ENCODE results near the gene FAM240A. TPM values are rescaled to one million over a fixed set of nuclear protein-coding genes. Genes with fewer than 3 reads are reported as not detected.

The FAM240A gene
- total RNA-seq, 1 donor from 2014 or later, result not detected

- intact Hi-C loops (cut with DNase I), result no loop called here
- ATAC-seq (no peak), DNase-seq (ENCODE audit: missing footprints) (no peak)
These were observed 42.9 kb downstream of the FAM240A start for GRCh38 chr3:46655271-46655670.

DNA sequence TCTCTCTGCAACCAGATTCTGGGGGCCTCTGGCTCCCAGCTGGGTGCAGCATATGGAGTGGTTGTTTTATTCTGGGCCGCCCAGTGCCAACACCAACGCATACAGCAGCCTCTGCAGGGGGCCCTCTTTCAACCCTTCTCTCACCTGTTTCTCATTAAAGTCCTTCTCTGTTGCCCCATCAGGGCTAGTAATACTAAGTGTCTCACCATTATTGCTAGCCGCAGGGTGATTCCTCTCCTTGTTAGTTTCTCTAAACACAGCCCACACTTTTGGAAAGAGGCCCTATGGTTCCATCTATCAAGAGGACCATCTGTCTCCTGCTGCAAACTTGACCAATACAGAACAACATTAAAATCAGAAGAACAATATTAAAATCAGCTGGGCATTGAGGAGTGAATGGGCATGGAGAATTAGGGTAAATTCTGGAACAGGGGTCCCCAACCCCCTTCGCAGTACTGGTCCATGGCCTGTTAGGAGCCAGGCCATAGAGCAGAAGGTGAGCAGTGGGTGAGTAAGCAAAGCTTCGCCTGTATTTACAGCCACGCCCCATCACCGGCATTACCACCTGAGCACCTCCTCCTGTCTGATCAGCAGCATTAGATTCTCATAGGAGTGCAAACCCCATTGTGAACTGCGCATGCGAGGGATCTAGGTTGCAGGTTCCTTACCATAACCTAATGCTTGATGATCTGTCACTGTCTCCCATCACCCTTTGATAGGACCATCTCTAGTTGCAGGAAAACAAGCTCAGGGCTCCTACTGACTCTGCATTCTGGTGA is 44.6 kb downstream of the FAM240A start:
- no peak for ATAC-seq
- intact Hi-C loops (cut with DNase I), result no loop called here
- no peak for DNase-seq (ENCODE audit: missing footprints)

GRCh38 chr3:46659285-46659684 is 47.0 kb downstream of the FAM240A start:
- no peak for ATAC-seq
- intact Hi-C loops (cut with DNase I), result no loop called here

GRCh38 chr3:46660003-46660402 is 47.7 kb downstream of the FAM240A start:
- DNase-seq (ENCODE audit: missing footprints), result no peak
- no peak for ATAC-seq
- intact Hi-C loops (cut with DNase I), result no loop called here

More at GRCh38 chr3:46659285-46659684, 47.0 kb downstream of the FAM240A start:
- DNase-seq (ENCODE audit: missing footprints), result no peak

DNA sequence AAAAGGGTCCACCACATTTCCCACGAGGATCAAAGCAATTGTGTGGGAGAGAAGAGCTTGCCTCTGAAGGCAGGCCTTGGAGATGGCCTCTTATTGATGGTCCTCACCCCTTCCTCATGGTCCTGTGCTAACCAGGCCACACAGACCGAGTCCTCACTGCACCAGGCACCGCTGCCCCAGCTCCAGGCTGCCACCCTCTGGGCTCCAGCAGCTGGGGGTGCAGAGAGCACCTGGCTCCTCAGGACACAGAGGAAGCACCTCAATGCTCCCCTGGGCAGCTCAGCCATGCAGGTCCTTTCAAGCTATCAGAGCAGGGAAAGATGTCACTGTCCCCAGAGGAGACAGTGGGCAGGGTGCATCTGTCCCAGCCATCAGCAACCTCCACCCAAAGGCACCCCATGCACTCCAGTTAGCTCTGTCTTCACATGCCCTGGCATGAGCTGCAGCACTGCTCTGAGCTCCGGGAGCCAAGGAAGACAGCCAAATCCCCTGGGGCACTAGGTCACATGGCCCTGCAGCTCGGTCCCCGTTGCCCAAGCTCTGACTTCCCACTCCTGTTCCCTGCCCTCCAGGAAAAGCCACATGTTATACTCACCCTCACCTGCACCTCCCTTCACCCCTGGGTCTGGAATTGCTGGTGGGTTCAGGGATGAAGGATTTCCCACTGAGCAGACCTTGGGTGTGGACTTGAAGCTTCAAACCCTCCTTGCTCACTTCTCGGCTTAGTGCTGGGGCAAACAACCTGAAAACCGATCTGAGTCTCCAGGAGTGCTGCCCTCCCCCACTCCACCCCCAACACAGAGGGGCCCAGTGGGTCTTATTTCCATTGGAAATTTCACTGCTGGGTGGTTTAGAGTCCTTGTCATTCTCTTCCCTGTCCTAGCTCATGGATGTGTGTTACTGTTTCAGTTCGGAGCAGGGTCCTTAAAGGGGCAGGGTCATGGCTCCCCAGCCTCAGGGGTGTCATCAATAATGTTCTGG is 48.5 kb downstream of the FAM240A start:
- intact Hi-C loops (cut with DNase I), result no loop called here

GRCh38 chr3:46661776-46662766 is 49.7 kb downstream of the FAM240A start:
- no peak for DNase-seq (ENCODE audit: missing footprints)
- intact Hi-C loops (cut with DNase I), result no loop called here
- no peak for ATAC-seq

More for the DNA sequence above, 48.5 kb downstream of the FAM240A start:
- ATAC-seq, result peak; percentile 73
- no peak for DNase-seq (ENCODE audit: missing footprints)

GRCh38 chr3:46662771-46663551 is 50.6 kb downstream of the FAM240A start:
- DNase-seq (ENCODE audit: missing footprints) (no peak), ATAC-seq (no peak)
- intact Hi-C loops (cut with DNase I), result no loop called here

DNA sequence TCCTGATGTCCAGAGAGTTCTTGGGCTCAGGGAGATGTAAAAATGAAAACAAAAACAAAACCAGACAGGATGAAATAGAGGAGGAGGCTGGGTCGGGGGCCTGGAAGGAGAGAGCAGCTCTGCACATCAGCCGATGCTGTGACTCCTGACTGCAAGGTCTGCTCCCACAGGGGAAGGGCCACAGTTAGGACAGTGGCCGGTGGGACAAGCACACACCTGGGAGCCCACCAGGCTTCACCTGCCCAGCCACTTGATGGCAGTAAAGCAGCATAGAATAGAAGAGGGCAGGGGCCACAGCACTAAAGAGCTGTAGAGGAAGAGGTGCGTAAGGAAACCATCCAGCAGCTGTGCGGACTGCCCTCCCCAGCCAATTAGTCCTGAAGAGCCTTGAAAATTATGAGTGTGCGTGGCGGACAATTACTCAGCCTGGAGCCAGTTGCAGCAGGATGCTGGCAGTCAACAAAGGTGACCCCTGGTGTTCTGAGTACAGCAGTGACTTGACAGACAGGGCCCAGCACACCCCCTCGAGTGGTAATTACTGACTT is 51.3 kb downstream of the FAM240A start:
- intact Hi-C loops (cut with DNase I), result loop anchor here (1.0 kb wide), 1 partner anchor 99 kb away; no protein-coding TSS in a partner anchor
- ATAC-seq (peak; percentile 14), DNase-seq (ENCODE audit: missing footprints) (no peak)

DNA sequence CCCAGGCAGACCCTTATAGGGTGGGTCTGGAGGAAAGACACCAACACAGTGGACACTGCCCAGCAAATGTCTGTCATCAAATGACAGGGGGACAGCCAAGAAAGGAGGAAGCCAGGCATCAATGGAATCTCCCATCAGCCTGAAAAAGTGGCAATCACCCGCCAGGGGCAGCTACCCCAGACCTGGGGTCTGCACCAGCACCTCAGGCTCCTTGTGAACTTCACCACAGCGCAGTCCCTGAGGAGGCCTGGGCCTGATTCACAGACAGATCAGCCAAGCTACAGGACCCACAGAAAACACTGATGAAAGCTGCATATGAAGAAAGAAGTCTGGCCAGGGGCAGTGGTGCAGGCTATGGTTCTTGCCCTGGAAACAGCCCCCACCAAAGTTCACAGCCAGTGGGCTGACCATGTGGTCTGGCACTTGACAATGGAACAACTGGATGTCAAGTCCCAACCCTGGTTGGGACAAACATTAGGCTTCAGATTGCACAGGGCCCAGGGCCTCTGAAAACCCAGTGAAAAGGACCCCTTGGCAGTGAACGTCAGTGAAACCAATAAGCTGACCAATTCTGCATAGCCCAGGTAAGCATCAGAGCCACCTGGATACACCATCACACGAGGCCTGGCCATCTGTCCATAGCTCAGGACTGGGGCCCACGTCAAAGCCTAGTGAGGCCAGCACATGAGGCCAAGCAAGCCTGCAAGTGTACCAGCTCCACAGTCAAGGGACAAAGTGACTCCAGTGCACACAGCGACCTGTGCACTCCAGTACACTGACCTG is 52.1 kb downstream of the FAM240A start:
- intact Hi-C loops (cut with DNase I), result loop anchor here (1.0 kb wide), 1 partner anchor 100 kb away; no protein-coding TSS in a partner anchor
- ATAC-seq, result no peak
- DNase-seq (ENCODE audit: missing footprints), result no peak

DNA sequence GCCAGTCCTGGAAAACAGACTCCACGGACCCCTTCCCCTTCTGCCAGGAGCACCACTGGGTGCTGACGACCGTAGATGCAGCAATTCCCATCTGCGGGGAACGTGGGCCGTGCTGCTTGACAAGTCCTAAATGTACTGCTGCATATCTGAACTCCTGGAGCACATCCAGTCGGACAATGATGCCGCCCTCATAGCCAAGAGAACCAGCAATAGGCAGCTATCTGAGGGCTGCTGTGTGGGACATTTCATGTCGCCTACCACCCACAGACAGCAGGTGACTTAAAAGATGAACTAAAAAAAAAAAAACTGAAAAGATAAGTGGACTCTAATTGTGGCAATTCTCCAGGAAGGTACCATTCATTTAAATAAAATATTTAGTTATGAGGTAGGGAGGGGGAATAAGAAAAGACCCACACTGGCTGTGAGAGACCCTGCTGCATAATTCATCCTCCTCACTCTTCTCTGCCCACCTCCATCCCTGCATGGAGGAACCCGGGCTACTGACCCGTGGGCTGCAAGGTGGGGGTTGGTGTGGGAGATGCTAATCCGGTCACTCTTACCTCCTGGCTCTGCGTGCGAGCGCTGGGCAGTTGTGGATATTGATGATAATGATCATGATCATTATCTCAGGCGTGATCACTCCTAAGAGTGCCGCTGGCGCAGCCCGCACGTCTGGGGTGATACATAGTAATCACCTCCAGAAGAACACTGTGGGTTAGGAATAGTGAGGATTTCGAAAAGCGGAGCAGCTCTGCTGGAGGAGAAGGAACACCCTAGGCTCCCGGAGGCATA is 52.8 kb downstream of the FAM240A start:
- peak; percentile 42 for ATAC-seq
- intact Hi-C loops (cut with DNase I), result loop anchor here (1.0 kb wide), 1 partner anchor 101 kb away; no protein-coding TSS in a partner anchor
- DNase-seq (ENCODE audit: missing footprints), result no peak

DNA sequence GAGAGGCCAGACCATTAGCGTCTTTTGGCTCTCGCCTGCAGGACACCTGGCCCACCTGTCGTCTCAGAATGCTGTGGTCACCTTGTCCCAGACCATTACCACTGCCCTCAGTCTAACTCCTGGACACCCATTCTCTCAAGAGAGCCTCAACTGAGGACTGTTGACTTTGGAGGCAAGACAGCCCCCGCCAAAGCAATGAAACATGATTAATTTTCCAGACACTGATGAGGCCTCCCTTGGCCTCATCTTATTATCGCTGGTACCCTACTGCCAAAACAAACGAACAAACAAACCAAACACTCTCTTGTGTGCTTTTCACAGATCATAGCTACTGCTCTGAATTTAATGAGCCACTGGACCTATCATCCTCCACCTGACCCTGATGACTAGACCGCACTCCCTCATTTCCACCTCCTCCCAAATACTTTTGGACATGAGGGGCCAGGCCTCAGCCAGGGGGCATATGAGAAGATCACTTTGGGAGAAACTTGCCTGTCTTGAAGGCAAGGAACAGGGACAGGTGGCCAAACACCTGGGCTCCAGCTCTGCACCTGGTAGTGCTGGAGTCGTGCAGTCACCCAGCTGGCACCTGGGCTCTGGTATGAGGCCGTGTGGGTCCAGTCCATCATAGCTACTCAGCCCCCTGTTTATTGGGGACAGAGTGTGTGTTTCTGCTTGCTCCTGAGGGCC is 53.6 kb downstream of the FAM240A start:
- intact Hi-C loops (cut with DNase I), result no loop called here
- ATAC-seq (no peak), DNase-seq (ENCODE audit: missing footprints) (no peak)

GRCh38 chr3:46666453-46666845 is 54.1 kb downstream of the FAM240A start:
- no peak for DNase-seq (ENCODE audit: missing footprints)
- intact Hi-C loops (cut with DNase I), result no loop called here
- peak; percentile 51 for ATAC-seq

DNA sequence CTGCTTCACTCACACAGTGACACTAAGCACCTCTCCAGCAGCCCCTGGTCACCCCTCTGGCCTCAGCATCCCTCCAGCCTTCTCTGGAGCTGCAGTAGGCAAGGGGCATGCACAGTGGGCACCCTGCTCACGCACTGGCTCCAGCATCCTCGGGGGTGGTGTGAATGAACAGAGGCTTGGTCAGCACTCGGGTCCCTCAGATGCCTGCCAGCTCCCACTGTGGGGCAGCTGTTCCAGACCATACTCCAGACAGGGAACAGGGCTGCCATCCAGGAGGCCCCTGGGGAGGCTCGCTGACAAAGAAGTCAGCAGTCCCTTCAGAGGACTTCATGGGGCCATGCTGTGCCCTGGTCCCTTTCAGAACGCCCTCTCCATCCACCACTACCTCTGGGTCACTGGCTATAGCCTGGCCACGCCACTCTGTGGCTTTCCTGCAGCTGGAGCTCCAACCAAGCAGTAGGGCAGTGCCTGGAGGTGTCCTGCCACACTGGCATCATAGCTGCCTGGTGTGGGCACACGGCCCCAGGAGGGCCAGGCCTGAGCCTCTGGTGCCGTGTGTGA is 54.8 kb downstream of the FAM240A start:
- intact Hi-C loops (cut with DNase I), result no loop called here
- no peak for ATAC-seq
- peak; percentile 47 for DNase-seq (ENCODE audit: missing footprints)

GRCh38 chr3:46667657-46668056 is 55.3 kb downstream of the FAM240A start:
- ATAC-seq (no peak), DNase-seq (ENCODE audit: missing footprints) (peak; percentile 28)
- intact Hi-C loops (cut with DNase I), result no loop called here

- DNase-seq (ENCODE audit: missing footprints) (peak; percentile 54), ATAC-seq (no peak)
- intact Hi-C loops (cut with DNase I), result no loop called here
These were observed 55.8 kb downstream of the FAM240A start for GRCh38 chr3:46668116-46668515.

All from Right ventricle myocardium inferior (tissue), 1 donor.